GM12874 (cell line): ENCODE measurements around the gene WDR7.

ENCODE experiments used
- TF ChIP-seq, protein P1 (sequence below): IDR thresholded peaks from 2 replicates; pipeline ENCODE4 v1.5.1; 2011; ENCODE audit warnings: low read depth, mild to moderate bottlenecking, control low read depth, low read length, moderate library complexity; ENCODE audit not compliant: insufficient read depth

The WDR7 gene

DNA sequence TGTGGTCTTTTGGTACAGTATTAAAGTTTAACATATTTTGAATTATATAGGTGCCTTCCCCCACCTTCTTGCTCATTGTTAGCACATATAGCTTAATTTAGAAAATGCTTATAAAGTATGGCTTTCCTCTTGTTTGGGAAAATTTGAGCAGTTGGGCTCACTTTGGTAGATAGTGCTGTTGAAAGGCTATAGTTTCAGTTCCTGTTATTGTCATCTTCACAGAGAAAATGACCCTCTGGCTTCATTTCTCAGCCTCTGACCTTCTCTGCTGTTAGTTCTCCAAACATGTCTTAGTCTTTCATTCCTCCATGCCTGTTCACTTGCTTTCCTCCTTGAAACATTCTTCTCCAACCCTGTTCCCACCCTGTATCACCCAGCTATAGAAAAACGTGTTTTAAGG is 200.6 kb downstream of the WDR7 start:
- TF ChIP-seq, protein P1, sequence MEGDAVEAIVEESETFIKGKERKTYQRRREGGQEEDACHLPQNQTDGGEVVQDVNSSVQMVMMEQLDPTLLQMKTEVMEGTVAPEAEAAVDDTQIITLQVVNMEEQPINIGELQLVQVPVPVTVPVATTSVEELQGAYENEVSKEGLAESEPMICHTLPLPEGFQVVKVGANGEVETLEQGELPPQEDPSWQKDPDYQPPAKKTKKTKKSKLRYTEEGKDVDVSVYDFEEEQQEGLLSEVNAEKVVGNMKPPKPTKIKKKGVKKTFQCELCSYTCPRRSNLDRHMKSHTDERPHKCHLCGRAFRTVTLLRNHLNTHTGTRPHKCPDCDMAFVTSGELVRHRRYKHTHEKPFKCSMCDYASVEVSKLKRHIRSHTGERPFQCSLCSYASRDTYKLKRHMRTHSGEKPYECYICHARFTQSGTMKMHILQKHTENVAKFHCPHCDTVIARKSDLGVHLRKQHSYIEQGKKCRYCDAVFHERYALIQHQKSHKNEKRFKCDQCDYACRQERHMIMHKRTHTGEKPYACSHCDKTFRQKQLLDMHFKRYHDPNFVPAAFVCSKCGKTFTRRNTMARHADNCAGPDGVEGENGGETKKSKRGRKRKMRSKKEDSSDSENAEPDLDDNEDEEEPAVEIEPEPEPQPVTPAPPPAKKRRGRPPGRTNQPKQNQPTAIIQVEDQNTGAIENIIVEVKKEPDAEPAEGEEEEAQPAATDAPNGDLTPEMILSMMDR, result no peak

DNA sequence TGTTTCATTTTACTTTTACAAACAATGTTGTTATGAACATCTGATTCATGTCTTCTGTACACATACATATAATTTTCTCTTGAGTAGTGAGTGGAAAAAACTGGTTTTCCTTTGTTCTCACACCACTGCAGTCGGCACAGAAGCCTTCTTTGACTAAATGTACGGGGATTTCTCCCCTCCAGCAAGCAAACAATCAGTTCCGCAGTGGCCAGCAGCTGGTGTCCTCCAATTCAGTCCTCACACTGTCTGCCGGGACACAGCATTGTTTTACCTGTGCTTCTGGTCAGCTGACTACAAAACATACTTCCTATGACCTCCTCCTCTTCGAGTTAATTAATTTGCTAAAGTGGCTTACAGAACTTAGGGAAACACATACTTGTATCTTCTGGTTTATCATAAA is 202.8 kb downstream of the WDR7 start:
- TF ChIP-seq, protein P1, result no peak

DNA sequence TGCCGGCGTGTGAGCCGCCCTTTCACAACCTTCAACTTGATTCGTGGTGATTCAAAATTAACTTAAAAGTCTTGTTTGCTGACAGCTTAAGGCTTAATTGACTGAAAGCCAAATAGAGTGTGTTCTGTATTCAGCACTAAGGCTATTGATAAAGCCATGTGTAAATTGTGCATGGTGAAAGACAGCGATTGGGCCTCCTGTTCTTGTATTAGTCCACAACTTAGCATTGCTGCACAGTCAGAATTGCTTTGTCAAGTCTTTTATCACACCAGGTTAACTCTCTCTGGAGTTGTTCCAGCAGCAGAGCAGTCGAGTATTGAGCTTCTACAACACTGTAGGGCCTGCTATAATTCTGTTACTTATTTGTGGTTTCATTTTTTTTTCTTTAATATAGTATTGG is 210.1 kb downstream of the WDR7 start:
- TF ChIP-seq, protein P1, result no peak

DNA sequence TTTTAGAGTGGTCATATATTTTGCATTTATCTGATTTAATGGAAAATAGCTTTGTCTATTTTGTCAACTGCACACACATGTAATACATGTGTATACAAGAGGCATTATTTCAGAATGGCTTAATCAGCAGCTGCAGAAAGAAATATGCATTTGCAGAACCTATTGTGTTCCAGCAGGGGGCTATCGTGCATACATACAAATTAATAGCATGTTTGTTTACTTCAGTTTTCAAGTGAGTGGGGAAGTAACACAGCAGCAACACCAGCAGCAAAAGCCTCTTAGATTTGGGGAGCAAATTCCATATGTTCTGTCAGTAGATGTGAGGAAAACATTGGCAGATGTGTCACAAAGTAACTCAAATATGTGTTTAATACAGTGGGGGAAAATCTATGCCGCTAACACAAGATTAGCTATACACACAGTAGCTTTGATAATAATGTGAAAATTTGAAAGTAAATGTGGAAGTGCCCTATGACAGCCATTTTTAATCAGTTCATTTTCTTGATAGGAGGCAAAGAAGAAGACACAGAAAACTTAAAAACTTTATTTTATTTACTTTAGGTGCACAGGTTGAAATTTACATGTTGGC is 218.1 kb downstream of the WDR7 start:
- TF ChIP-seq, protein P1, result peak; percentile 71

DNA sequence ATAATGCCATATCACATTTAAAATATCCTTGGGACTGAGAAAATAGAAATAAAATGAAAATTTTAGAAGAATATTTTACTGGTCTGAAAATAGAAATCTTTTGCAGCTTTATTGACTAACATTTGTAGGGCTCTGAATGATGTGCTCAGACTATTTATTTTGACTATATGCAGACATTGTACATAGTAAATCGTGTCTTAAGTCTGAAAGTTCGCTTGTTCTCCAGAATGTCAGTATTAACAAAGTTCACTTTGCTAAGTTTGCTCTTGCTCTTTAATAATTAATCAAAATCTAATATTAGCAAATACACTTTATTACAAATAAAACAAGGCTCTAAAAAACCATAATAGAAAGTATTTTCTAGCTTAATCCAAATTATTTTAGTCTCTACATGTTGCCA is 219.8 kb downstream of the WDR7 start:
- TF ChIP-seq, protein P1, result no peak

DNA sequence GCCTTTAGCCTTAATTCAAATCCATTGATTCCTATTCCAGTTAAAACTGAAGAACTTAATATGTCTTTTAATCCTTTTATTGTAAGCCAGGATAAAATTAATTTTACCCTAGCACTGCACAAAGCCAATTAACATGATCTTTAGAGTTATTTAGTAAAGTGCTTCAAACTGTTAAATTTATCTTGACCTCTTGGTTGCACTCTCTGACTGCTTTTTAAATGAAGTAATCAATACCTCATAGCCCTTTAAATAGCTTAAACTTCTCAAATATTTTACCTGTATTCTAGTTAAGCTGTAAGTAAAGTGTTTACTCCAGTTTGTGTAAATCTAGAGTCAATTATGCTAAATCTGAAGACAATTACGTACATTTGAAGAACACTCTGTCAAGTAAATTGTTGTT is 221.0 kb downstream of the WDR7 start:
- TF ChIP-seq, protein P1, result no peak

DNA sequence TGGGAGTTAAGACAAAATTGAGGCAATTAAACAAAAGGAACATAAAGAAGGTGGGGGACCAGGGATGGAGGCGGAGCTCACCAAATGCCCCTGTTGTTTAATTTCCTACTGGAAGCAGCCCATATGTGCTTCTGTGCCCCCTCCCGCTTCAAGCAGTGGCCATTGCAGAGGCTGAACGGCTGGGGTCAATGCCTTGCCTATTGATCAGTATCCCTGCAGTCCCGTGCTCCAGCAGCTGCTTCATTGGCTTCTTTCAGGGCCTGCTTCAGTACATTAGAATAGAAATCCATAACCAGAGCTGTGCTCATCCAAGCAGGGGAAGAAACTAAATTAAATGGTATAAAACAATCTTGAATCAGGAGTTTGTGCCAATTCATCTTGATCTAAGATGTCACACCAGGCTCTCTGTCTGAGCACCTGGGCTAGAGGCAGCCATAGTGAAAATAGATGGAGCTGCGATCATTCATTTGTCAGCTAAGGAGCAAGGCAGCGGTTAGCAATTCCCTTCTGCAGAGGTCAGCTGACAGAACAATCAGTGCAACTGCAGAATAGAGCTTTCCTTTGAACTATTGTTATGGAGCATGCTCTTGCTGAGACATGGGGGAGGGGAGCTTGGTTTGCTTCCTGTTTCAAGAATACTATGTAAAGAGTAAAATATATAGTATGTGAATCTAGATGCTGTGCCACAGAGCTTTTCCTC is 222.4 kb downstream of the WDR7 start:
- TF ChIP-seq, protein P1, result no peak
